Fibroblast of the aortic adventitia (primary cell): ENCODE results near the gene SLC38A2. TPM values are rescaled to one million over a fixed set of nuclear protein-coding genes. Genes with fewer than 3 reads are reported as not detected.

ENCODE experiments used
- DNase-seq: peaks from one replicate; pipeline ENCODE4 v3.0.0-alpha.2; 2010; ENCODE audit warnings: low read depth
- H3K4me3 ChIP-seq: 2 replicates; pipeline ENCODE4 v1.5.1; 2011; ENCODE audit warnings: low read depth, mild to moderate bottlenecking, control low read depth, low read length, moderate library complexity
- total RNA-seq: library from RNA; depleted of rRNA; stranded (reverse); fragments of >200 nt; gene quantifications from 2 replicates; pipeline ENCODE4 v1.2.3, GENCODE V29; 2012; ENCODE audit warnings: low replicate concordance
- TF ChIP-seq, protein P1 (sequence below): IDR thresholded peaks from 2 replicates; pipeline ENCODE4 v1.5.1; 2011; ENCODE audit warnings: mild to moderate bottlenecking, low read length, control low read depth, inconsistent platforms; ENCODE audit not compliant: insufficient read depth

Gene SLC38A2
- total RNA-seq, 1 donor, result 1,239 TPM

- DNase-seq, result peak; percentile 52
- H3K4me3 ChIP-seq, result no peak overlapping the region
- TF ChIP-seq, protein P1, sequence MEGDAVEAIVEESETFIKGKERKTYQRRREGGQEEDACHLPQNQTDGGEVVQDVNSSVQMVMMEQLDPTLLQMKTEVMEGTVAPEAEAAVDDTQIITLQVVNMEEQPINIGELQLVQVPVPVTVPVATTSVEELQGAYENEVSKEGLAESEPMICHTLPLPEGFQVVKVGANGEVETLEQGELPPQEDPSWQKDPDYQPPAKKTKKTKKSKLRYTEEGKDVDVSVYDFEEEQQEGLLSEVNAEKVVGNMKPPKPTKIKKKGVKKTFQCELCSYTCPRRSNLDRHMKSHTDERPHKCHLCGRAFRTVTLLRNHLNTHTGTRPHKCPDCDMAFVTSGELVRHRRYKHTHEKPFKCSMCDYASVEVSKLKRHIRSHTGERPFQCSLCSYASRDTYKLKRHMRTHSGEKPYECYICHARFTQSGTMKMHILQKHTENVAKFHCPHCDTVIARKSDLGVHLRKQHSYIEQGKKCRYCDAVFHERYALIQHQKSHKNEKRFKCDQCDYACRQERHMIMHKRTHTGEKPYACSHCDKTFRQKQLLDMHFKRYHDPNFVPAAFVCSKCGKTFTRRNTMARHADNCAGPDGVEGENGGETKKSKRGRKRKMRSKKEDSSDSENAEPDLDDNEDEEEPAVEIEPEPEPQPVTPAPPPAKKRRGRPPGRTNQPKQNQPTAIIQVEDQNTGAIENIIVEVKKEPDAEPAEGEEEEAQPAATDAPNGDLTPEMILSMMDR, result no peak
Measured at GRCh38 chr12:46377678-46378077, 5.1 kb upstream of the SLC38A2 start.

DNA sequence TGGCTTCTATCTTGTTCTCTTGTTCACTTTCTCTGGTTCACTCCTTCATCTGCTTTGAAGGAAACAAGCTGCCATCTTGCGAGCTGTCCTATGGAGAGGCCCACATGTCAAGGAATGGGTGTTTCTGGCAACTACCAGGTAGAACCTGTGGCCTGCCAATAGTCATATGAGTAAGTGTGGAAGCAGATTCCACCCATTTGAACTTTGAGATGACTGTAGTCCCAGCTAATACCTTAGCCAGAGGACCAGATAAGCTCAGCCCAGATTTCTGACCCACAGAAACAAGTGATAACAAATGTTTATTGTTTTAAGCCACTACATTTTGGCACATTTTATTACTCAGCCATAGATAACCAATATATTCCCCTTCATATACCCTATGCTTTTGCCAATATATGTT, 4.0 kb upstream of the SLC38A2 start:
- TF ChIP-seq, protein P1, result no peak
- DNase-seq, result no peak
- H3K4me3 ChIP-seq, result no peak overlapping the region

DNA sequence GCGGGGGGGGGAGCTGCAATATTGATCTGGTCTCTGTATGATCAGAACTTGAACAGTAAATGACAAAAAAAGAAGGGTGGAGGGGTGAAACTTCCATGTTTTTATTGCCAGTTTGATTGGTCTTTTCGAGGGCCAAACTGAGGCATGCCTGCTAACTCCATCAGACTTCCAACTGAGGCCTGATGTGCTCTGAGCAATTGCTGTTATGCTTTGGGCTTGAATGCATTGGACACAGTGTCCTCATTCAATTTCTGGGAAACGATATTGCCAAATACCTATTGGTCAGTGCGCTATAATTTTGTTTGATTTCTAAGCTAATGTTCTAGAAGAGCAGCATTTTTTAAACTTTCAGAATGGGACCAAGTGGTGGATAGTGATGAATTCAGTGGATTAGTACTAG, 2.1 kb upstream of the SLC38A2 start:
- DNase-seq, result no peak
- TF ChIP-seq, protein P1, result no peak
- H3K4me3 ChIP-seq, result no peak overlapping the region

DNA sequence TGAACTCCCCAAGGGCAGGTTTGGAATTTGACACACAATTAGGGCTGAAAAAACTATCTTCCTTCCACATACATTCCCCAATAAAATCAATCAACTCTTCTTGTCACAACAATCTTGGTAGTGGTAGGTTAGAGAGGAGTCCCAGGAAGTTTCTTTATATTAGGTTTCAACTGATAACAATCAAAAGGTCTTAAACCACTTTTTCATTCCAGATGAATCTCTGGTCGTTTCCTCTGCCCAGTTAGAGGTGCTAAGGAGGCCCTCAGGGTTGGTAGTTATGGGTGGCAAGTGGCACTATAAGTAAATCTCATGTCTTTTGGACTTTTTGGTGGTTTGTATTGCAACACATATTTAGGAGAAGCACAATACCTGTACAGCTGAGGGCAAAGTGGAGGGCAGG, 1.7 kb upstream of the SLC38A2 start:
- no peak for DNase-seq
- TF ChIP-seq, protein P1, result no peak
- no peak overlapping the region for H3K4me3 ChIP-seq

DNA sequence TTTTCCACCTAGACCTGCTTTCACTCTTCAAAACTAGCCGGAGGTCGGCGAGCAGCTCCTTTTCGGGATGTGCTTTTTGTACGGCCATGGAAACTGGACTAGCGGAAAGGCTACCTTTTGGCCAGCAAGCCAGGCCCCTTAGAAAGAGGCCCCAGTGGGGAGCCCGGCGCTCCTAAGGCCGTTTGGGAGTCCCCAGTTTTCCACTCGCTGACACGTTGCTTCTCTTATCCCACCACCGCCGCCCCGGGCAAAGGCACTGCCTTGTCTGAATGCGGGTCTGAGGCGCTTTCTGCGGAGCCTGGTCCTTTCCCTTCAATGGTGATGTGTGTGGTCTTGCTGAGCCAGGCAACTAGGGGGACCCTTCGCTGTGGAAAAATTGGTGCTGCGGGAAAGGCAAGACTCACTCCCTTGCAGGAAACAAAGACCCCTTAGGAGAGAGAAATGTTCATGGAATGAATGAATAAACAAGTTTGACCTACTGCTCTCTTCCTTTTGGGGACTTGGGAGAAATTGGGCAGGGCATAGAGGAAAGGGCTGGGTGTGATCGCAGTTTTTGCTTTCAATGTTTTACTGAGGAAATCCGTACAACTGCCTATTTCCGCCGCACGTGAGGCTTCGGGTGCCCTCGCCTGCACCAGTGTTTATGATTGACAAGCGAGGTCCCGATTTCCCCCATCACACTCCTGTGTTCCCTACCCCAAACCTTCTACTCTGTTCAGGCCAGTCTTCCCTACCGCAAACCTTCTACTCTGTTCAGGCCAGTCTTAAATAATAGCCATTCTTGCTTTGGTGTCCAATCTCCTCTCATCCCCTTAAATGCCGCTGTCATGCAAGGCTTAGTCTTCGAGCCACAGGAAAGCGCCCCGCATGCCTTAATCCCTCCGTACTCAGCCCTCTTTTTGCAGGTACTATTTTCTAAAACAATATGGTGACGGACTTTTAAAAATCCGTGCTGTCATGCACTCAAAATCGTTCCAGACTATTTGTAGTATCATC, 1.0 kb upstream of the SLC38A2 start:
- peak; percentile 52 for DNase-seq
- TF ChIP-seq, protein P1, result peak; percentile 15

GRCh38 chr12:46371718-46372543, 642 bp downstream of the SLC38A2 start:
- peak; percentile 67 for DNase-seq
- peak overlapping the region; percentile 96 for H3K4me3 ChIP-seq
- TF ChIP-seq, protein P1, result no peak

More for the DNA sequence above, 1.0 kb upstream of the SLC38A2 start:
- peak overlapping the region; percentile 75 for H3K4me3 ChIP-seq
